Measurements from ENCODE around the gene SUCLA2. TPM values are rescaled to one million over a fixed set of nuclear protein-coding genes. Genes with fewer than 3 reads are reported as not detected.
A peak's percentile ranks its signal among the peaks of the same experiment; 100 is the strongest.

SUCLA2 gene
- total RNA-seq (2021; fragmentation: NEBNext Ultra II Directional; extraction: Animal tissue kit (Norgen Biotek cat#: 25700)), result 10 to 100 TPM; 37.7 to 47.0 (median 42.4) TPM
- long read RNA-seq, transcript SUCLA2-219 (11 exons, 2,111 nt), result major isoform, 69 of 89 reads
- long read RNA-seq, partial matches to known transcripts, result 5 of 89 reads
- long read RNA-seq, other reads (novel, unspliced or antisense), result 11 of 89 reads

DNA sequence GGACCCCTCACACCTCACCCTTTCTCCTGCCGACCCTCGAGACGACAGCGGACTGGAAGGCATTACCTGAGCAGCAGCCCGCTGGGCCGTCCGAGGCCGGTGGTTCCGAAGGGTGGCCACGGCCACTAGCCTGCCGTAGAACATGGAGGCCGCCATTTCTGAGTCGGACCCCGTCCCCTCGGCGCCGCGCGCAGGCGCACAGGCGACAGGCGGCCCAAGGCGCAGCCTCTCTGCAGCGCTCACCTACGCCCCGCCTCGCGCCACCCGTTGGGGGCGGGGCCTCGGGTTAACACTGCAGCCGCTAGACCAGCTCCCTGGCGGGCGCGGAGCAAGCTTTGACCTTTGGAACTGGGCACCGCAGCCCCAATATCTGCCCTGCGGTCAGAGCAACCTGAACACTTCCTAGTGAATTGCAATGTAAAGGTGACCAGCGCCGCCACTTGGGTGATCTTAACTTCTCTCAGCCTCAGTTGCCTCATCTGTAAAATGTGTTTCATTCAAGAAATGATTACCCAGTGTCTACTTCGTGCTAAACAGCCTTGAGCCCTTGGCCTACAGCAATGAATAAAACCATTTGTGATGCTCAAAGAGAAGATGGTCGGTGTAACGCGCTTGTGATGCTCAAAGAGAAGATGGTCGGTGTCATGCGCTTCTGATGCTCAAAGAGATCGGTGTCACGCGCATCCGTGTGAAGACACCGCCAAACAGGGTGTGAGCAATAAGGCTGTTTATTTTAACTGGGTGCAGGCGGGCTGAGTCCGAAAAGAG is at the start of gene SUCLA2:
Gene SUCLA2 (minus strand): TSS at position 160 of the 768 bp plus-strand sequence. CDS start 4 bp downstream, at position 156.
- DNase-seq, result peak; percentile 79
- Mint-ChIP-seq H3K27me3 (ENCODE audit: insufficient read depth) (peaks cover 3% of the 10 kb centered on the region), H3K4me1 (ENCODE audit: low read depth) (peaks cover 32% of the 10 kb centered on the region), H3K36me3 (ENCODE audit: low read depth) (no peaks in the 10 kb centered on the region; the same call in 1 of the 2 replicates), H3K4me3 (peak within 1 kb of the TSS; percentile 98), H3K9me3 (no peaks in the 10 kb centered on the region), H3K27ac (peak within 1 kb of the TSS; percentile 93)
- TF ChIP-seq, protein P1, sequence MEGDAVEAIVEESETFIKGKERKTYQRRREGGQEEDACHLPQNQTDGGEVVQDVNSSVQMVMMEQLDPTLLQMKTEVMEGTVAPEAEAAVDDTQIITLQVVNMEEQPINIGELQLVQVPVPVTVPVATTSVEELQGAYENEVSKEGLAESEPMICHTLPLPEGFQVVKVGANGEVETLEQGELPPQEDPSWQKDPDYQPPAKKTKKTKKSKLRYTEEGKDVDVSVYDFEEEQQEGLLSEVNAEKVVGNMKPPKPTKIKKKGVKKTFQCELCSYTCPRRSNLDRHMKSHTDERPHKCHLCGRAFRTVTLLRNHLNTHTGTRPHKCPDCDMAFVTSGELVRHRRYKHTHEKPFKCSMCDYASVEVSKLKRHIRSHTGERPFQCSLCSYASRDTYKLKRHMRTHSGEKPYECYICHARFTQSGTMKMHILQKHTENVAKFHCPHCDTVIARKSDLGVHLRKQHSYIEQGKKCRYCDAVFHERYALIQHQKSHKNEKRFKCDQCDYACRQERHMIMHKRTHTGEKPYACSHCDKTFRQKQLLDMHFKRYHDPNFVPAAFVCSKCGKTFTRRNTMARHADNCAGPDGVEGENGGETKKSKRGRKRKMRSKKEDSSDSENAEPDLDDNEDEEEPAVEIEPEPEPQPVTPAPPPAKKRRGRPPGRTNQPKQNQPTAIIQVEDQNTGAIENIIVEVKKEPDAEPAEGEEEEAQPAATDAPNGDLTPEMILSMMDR (IDR thresholded peaks at IDR 0.05), result no peak

DNA sequence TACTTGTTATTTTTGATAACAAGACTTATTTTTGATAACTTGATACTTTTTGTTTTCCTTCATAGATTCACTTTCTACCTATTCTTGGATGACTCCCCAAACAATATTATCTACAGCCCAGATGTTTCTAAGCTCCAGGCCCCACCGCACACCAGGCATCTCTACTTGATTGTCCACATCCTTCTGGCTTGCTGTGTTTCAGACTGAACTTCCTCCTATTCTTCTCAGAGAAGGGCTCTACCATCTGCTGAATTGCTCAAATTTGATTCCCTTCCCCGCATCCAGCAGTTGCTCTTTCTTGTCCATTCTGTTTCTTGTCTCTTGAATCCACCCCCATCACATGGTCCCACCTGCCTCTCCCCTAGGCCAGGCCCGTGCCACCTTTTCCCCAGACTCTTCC is 49.5 kb upstream of the SUCLA2 start:
- TF ChIP-seq, protein P1 (IDR thresholded peaks at IDR 0.05), result no peak
- Mint-ChIP-seq H3K36me3 (ENCODE audit: low read depth) (peaks cover 13% of the 10 kb centered on the region), H3K27ac (no peak overlapping the region), H3K27me3 (ENCODE audit: insufficient read depth) (no peaks in the 10 kb centered on the region; the same call in 1 of the 2 replicates), H3K4me1 (ENCODE audit: low read depth) (no peaks in the 10 kb centered on the region), H3K4me3 (no peak overlapping the region), H3K9me3 (no peaks in the 10 kb centered on the region)
- DNase-seq, result no peak

DNA sequence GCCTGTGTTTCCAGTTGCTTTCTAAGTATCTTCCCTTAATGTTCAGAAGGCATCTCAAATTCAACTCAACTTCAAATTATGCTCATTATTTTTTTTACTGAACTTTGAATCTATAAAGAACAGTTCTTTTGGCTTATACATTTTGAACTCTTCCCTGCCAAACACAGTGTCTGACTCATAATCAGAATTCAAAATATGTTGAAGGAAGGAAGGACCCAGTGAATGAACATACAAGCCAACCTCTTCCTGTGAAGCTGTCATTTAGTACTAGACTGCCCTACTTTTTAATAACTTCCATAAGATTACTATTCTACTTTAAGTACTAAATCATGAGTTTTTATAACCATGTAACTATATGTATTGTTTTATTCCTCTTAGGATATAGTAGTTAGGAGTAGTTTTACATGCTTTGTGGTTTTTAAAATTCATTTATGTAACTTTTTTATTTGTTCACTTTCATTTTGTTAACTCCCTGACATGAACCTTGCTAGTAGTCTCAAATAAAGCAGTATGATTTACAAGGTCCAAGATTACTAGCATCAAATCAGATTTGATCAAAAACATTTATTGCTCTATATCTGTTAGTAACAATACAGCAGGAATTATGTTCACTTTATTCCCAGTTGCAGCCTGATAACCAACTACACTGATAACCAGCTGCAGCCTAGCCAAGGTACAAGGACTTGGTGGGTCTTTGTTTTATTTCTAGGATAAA is 42.9 kb upstream of the SUCLA2 start:
- TF ChIP-seq, protein P1 (IDR thresholded peaks at IDR 0.05), result no peak
- peak; percentile 61 for DNase-seq
- Mint-ChIP-seq H3K27me3 (ENCODE audit: insufficient read depth) (no peaks in the 10 kb centered on the region), H3K4me1 (ENCODE audit: low read depth) (peaks cover 36% of the 10 kb centered on the region), H3K9me3 (no peaks in the 10 kb centered on the region), H3K36me3 (ENCODE audit: low read depth) (peaks cover 10% of the 10 kb centered on the region), H3K4me3 (peak overlapping the region; percentile 50), H3K27ac (peak overlapping the region; percentile 86)

DNA sequence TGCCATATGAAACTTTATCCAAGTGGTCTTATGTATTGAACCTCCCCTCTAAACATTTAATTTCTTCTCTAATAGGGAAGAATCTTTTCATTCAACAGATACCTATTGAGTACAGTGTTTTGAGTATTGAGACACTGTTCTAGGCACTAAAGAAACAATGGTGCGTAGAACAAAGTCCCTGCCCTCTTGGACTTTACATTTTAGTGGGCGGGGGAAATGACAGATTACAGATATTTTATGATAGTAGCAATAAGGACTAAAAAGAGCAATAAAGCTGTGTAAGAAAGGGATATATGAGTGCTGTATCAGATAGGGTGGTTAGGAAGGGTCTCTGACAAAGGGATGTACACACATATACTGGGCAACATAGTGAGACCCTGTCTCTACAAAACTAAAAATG is 41.8 kb upstream of the SUCLA2 start:
- no peaks in the 10 kb centered on the region for H3K27me3 Mint-ChIP-seq (ENCODE audit: insufficient read depth)
- peak overlapping the region; percentile 86 for H3K27ac Mint-ChIP-seq
- TF ChIP-seq, protein P1 (IDR thresholded peaks at IDR 0.05), result no peak
- H3K36me3 Mint-ChIP-seq (ENCODE audit: low read depth), result peaks cover 10% of the 10 kb centered on the region
- H3K9me3 Mint-ChIP-seq, result no peaks in the 10 kb centered on the region
- no peak for DNase-seq
- H3K4me3 Mint-ChIP-seq, result no peak overlapping the region
- H3K4me1 Mint-ChIP-seq (ENCODE audit: low read depth), result peaks cover 44% of the 10 kb centered on the region

DNA sequence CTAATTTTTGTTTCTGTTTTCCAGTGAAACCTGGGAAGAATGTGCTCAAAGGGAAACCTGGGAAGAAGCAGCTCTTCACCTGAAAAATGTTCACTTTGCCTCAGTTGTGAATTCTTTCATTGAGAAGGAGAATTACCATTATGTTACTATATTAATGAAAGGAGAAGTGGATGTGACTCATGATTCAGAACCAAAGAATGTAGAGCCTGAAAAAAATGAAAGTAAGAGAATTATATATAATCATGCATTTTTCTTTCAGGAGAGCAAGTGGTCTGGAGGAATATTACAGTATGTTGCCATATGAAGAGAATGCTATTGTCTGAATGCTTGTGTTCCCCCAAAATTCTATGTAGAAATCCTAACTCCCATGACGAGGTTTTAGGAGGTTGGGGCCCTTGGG is 39.8 kb upstream of the SUCLA2 start:
- H3K4me3 Mint-ChIP-seq, result no peak overlapping the region
- H3K36me3 Mint-ChIP-seq (ENCODE audit: low read depth), result peaks cover 10% of the 10 kb centered on the region
- peak; percentile 2 for DNase-seq
- H3K9me3 Mint-ChIP-seq, result no peaks in the 10 kb centered on the region
- no peak overlapping the region for H3K27ac Mint-ChIP-seq
- TF ChIP-seq, protein P1 (IDR thresholded peaks at IDR 0.05), result no peak
- H3K27me3 Mint-ChIP-seq (ENCODE audit: insufficient read depth), result no peaks in the 10 kb centered on the region
- H3K4me1 Mint-ChIP-seq (ENCODE audit: low read depth), result peaks cover 59% of the 10 kb centered on the region

All from HFFc6 (cell line).